ENCODE data around the gene SMARCA4.

GRCh38 chr19:11027381-11027780 lies 66.6 kb downstream of the SMARCA4 start:
- no peak for TF ChIP-seq CTCF (conservative IDR thresholded peaks at IDR 0.05; ENCODE audit: low read length)
- TF ChIP-seq EZH2phosphoT487 (IDR thresholded peaks at IDR 0.05; ENCODE audit: borderline replicate concordance, low read depth, low read length): no peak
